Measurements from ENCODE around the gene RND2.

GRCh38 chr17:42989141-42989540, 35.9 kb upstream of the RND2 start:
- TF ChIP-seq CTCF (IDR thresholded peaks at IDR 0.05) (no peak), REST (IDR thresholded peaks at IDR 0.05; ENCODE audit: insufficient read depth in 1 of 2, low read depth in 2 of 2, low read length in 1 of 2) (no peak), SIN3A (IDR thresholded peaks at IDR 0.05; ENCODE audit: borderline replicate concordance, insufficient read depth, low read depth, low read length) (no peak), POLR2AphosphoS5 (IDR thresholded peaks at IDR 0.05; ENCODE audit: low read depth, low read length) (no peak)
